WTC11 (cell line): ENCODE results near the gene RASSF3. TPM values are rescaled to one million over a fixed set of nuclear protein-coding genes. Genes with fewer than 3 reads are reported as not detected.

Experiments used
- ATAC-seq: fragments of 200-7000 bp; cut with Tn5 transposase; 2 replicates; pipeline ENCODE4 v1.10.0; 2021; ENCODE audit warnings: mild to moderate bottlenecking, moderate library complexity
- CTCF ChIA-PET: fragments of 300-600 bp; sonication (Branson Sonifier 250); formaldehyde crosslinking; loops from one replicate; lab custom pipeline; 2021; ENCODE audit warnings: antibody characterized with exemption; lab: Charles Lee
- POLR2A ChIA-PET: fragments of 350-600 bp; sonication (Branson Sonifier 250); formaldehyde crosslinking; loops from one replicate; lab custom pipeline; 2021; ENCODE audit warnings: antibody characterized with exemption; lab: Charles Lee
- DNase-seq: peaks from one replicate; pipeline ENCODE4 v3.0.0; 2021; ENCODE audit warnings: low spot score
- H3K27ac Mint-ChIP-seq: 2 replicates; pipeline ENCODE4 v1.8.0; 2021; ENCODE audit warnings: mixed read lengths
- H3K27me3 Mint-ChIP-seq: 2 replicates; pipeline ENCODE4 v1.8.0; 2021; ENCODE audit warnings: low read depth, mild to moderate bottlenecking, moderate library complexity, mixed read lengths
- H3K36me3 Mint-ChIP-seq: 2 replicates; pipeline ENCODE4 v1.8.0; 2021; ENCODE audit warnings: mixed read lengths
- H3K4me1 Mint-ChIP-seq: 2 replicates; pipeline ENCODE4 v1.8.0; 2022; ENCODE audit warnings: mixed read lengths
- H3K4me3 Mint-ChIP-seq: 2 replicates; pipeline ENCODE4 v1.8.0; 2021; ENCODE audit warnings: mild to moderate bottlenecking, moderate library complexity, mixed read lengths
- H3K9me3 Mint-ChIP-seq: 2 replicates; pipeline ENCODE4 v1.8.0; 2021; ENCODE audit warnings: mixed read lengths
- ATF1 ChIP-seq: sonication (generic); formaldehyde crosslinking; IDR thresholded peaks from 2 replicates; pipeline ENCODE4 v1.8.1; 2023; ENCODE audit warnings: mild to moderate bottlenecking, moderate library complexity, missing genetic modification reagents
- FOXJ3 ChIP-seq: sonication (generic); formaldehyde crosslinking; IDR thresholded peaks from 2 replicates; pipeline ENCODE4 v1.9.0; 2021; ENCODE audit warnings: missing genetic modification reagents, mild to moderate bottlenecking, borderline replicate concordance
- NFE2L1 ChIP-seq: sonication (generic); formaldehyde crosslinking; IDR thresholded peaks from 2 replicates; pipeline ENCODE4 v1.8.1; 2023; ENCODE audit warnings: missing genetic modification reagents
- RELA ChIP-seq: sonication (generic); formaldehyde crosslinking; IDR thresholded peaks from 2 replicates; pipeline ENCODE4 v1.8.1; 2022; ENCODE audit warnings: missing genetic modification reagents, mild to moderate bottlenecking, borderline replicate concordance
- SMAD4 ChIP-seq: sonication (generic); formaldehyde crosslinking; IDR thresholded peaks from 2 replicates; pipeline ENCODE4 v1.8.0; 2022; ENCODE audit warnings: mild to moderate bottlenecking, missing genetic modification reagents
- TEAD4 ChIP-seq: sonication (generic); formaldehyde crosslinking; IDR thresholded peaks from 2 replicates; pipeline ENCODE4 v1.8.0; 2022; ENCODE audit warnings: mild to moderate bottlenecking, missing genetic modification reagents
- ZNF138 ChIP-seq: sonication (generic); formaldehyde crosslinking; conservative IDR thresholded peaks from 2 replicates; pipeline ENCODE4 v1.8.1; 2022; ENCODE audit warnings: mild to moderate bottlenecking, moderate library complexity, missing genetic modification reagents
- ZNF232 ChIP-seq: sonication (generic); formaldehyde crosslinking; IDR thresholded peaks from 2 replicates; pipeline ENCODE4 v1.8.0; 2022; ENCODE audit warnings: mild to moderate bottlenecking, missing genetic modification reagents
- ZNF317 ChIP-seq: sonication (generic); formaldehyde crosslinking; IDR thresholded peaks from 2 replicates; pipeline ENCODE4 v1.8.1; 2023; ENCODE audit warnings: low read depth, mild to moderate bottlenecking, moderate library complexity, missing genetic modification reagents, borderline replicate concordance
- total RNA-seq: library from RNA; stranded (reverse); gene quantifications from 3 replicates; pipeline ENCODE4 v1.2.3, GENCODE V29; 2021
- TF ChIP-seq, protein P1 (sequence below): fragments of 250-450 bp; sonication (Bioruptor Pico); IDR thresholded peaks from 2 replicates; pipeline ENCODE4 v1.9.0; 2021; ENCODE audit warnings: moderate library complexity, mild to moderate bottlenecking, inconsistent platforms, borderline replicate concordance
- TF ChIP-seq, protein P2 (sequence below): sonication (generic); formaldehyde crosslinking; IDR thresholded peaks from 2 replicates; pipeline ENCODE4 v1.8.1; 2022; ENCODE audit warnings: missing genetic modification reagents, borderline replicate concordance
- TF ChIP-seq, protein P3 (sequence below): sonication (generic); formaldehyde crosslinking; IDR thresholded peaks from 2 replicates; pipeline ENCODE4 v1.8.1; 2022; ENCODE audit warnings: mild to moderate bottlenecking, moderate library complexity, missing genetic modification reagents
- TF ChIP-seq, protein P4 (sequence below): fragments of 250-450 bp; sonication (Bioruptor Pico); IDR thresholded peaks from 2 replicates; pipeline ENCODE4 v2.1.2; 2022; ENCODE audit warnings: mild to moderate bottlenecking, moderate library complexity
- TF ChIP-seq, protein P5 (sequence below): sonication (generic); formaldehyde crosslinking; IDR thresholded peaks from 2 replicates; pipeline ENCODE4 v1.8.1; 2023; ENCODE audit warnings: mild to moderate bottlenecking, missing genetic modification reagents, moderate library complexity
- TF ChIP-seq, protein P6 (sequence below): sonication (generic); formaldehyde crosslinking; IDR thresholded peaks from 2 replicates; pipeline ENCODE4 v1.8.0; 2022; ENCODE audit warnings: mild to moderate bottlenecking, missing genetic modification reagents

Gene RASSF3
- total RNA-seq, 1 experiment from 2014 or later, result 54.7 TPM

DNA sequence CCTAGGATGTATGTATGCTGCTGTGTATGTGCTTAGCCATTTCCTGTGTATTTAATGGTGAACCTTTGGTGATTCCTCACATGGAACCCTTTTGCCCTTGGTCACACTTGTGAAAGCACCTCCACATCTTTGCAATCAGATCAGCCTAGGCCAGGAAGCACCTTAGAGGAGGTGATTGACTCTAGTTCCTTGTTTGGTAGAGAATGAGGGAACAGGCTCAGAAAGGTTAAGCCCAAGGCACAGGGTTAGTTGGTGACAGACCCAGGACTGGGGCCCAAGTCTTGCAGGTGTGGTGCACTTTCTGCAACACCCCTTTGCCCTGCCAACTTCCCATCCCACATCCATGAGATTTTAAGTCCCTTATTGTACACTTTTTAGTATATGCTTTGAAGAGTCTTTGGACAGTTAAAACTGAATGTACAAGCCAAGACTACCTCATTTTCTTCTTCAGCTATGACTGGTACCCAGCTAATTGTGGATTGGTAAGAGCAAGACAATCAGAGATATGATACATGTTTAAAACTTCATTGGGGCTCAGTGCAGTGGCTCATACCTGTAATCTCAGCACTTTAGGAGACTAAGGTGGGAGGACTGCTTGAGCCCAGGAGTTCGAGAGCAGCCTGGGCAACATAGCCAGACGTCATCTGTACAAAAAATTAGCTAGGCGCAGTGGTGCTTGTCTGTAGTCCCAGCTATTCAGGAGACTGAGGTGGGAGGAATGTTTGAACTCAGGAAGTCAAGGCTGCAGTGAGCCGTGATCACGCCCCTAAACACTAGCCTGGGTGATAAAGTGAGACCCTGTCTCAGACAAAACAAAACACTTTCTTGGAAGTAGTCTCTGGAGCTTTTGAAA lies 71.1 kb downstream of the RASSF3 start:
- Mint-ChIP-seq H3K4me3 (no peak overlapping the region), H3K4me1 (peaks cover 54% of the 10 kb centered on the region), H3K36me3 (peaks cover 16% of the 10 kb centered on the region), H3K27me3 (no peaks in the 10 kb centered on the region), H3K9me3 (no peaks in the 10 kb centered on the region), H3K27ac (peak overlapping the region; percentile 47)
- DNase-seq (no peak), ATAC-seq (no peak)
- TF ChIP-seq, protein P1, sequence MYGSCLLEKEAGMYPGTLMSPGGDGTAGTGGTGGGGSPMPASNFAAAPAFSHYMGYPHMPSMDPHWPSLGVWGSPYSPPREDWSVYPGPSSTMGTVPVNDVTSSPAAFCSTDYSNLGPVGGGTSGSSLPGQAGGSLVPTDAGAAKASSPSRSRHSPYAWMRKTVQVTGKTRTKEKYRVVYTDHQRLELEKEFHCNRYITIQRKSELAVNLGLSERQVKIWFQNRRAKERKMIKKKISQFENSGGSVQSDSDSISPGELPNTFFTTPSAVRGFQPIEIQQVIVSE (CRISPR knock-in tag), result no peak
- TF ChIP-seq, protein P2, sequence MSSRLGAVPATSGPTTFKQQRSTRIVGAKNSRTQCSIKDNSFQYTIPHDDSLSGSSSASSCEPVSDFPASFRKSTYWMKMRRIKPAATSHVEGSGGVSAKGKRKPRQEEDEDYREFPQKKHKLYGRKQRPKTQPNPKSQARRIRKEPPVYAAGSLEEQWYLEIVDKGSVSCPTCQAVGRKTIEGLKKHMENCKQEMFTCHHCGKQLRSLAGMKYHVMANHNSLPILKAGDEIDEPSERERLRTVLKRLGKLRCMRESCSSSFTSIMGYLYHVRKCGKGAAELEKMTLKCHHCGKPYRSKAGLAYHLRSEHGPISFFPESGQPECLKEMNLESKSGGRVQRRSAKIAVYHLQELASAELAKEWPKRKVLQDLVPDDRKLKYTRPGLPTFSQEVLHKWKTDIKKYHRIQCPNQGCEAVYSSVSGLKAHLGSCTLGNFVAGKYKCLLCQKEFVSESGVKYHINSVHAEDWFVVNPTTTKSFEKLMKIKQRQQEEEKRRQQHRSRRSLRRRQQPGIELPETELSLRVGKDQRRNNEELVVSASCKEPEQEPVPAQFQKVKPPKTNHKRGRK, result no peak
- TF ChIP-seq, protein P3, sequence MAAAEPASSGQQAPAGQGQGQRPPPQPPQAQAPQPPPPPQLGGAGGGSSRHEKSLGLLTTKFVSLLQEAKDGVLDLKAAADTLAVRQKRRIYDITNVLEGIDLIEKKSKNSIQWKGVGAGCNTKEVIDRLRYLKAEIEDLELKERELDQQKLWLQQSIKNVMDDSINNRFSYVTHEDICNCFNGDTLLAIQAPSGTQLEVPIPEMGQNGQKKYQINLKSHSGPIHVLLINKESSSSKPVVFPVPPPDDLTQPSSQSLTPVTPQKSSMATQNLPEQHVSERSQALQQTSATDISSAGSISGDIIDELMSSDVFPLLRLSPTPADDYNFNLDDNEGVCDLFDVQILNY (CRISPR knock-in tag), result no peak
- TF ChIP-seq ZNF317 (CRISPR knock-in tag) (no peak), RELA (CRISPR knock-in tag) (no peak), FOXJ3 (CRISPR knock-in tag) (no peak), TEAD4 (CRISPR knock-in tag) (no peak), NFE2L1 (CRISPR knock-in tag) (no peak)
- CTCF ChIA-PET, result interaction anchor here (1.3 to 2.2 kb wide), 3 partner anchors 13 to 132 kb away, joined by 4 to 7 read pairs (median 7); no protein-coding TSS in a partner anchor
- POLR2A ChIA-PET, result no interaction called here

DNA sequence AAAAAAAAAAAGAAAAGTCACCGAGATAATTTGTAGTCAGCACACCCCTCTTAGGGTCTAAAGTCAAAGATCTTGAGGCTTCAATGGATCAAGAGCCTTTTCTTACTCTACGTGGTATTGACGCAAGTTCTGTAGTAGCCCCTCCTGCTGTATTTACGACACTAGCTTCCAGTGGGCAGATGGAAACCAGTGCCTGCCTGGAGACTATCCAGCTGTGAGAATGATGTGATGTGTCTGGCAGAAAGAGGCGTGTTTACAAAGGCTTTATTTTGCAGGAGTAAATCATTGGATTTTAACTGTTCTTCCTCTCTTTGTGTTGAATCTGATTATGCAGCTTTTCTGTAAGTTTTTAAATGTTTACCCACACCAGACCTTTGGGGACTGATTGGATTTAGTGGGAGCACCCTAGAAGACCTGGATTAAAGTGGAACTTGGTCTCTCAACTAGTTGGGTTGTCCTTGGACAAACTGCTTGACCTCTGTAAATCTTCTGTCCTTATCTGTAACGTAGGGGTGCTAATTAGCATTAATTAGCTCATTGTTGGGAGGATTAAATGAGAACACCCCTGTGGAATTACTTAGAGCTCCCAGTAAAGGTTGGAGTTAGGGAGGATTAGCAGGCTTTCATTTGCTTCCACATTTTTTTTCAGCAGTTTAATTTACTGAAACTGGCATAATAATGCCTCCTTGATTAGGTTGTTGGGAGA lies 72.4 kb downstream of the RASSF3 start:
- no peak for TF ChIP-seq ZNF138 (CRISPR knock-in tag)
- TF ChIP-seq, protein P4, sequence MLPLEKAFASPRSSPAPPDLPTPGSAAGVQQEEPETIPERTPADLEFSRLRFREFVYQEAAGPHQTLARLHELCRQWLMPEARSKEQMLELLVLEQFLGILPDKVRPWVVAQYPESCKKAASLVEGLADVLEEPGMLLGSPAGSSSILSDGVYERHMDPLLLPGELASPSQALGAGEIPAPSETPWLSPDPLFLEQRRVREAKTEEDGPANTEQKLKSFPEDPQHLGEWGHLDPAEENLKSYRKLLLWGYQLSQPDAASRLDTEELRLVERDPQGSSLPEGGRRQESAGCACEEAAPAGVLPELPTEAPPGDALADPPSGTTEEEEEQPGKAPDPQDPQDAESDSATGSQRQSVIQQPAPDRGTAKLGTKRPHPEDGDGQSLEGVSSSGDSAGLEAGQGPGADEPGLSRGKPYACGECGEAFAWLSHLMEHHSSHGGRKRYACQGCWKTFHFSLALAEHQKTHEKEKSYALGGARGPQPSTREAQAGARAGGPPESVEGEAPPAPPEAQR, result no peak
- TF ChIP-seq, protein P5, sequence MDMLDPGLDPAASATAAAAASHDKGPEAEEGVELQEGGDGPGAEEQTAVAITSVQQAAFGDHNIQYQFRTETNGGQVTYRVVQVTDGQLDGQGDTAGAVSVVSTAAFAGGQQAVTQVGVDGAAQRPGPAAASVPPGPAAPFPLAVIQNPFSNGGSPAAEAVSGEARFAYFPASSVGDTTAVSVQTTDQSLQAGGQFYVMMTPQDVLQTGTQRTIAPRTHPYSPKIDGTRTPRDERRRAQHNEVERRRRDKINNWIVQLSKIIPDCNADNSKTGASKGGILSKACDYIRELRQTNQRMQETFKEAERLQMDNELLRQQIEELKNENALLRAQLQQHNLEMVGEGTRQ (CRISPR knock-in tag), result no peak
- no peak for TF ChIP-seq ZNF232 (CRISPR knock-in tag)
- TF ChIP-seq, protein P6, sequence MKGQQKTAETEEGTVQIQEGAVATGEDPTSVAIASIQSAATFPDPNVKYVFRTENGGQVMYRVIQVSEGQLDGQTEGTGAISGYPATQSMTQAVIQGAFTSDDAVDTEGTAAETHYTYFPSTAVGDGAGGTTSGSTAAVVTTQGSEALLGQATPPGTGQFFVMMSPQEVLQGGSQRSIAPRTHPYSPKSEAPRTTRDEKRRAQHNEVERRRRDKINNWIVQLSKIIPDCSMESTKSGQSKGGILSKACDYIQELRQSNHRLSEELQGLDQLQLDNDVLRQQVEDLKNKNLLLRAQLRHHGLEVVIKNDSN (CRISPR knock-in tag), result no peak
- no peak for TF ChIP-seq SMAD4 (CRISPR knock-in tag)
- no peak for TF ChIP-seq ATF1
- TF ChIP-seq, all 79 proteins: peak for 0
- peak; percentile 81 for ATAC-seq
- no peak for DNase-seq
- ChIA-PET CTCF (interaction anchor here (1.0 to 2.2 kb wide), 5 partner anchors 12 to 133 kb away, joined by 3 to 7 read pairs (median 4); no protein-coding TSS in a partner anchor), POLR2A (interaction anchor here (1.0 kb wide), 1 partner anchor 8 kb away, joined by 3 read pairs; no protein-coding TSS in a partner anchor)
- peak overlapping the region; percentile 95 for H3K27ac Mint-ChIP-seq
- no peaks in the 10 kb centered on the region for H3K9me3 Mint-ChIP-seq
- H3K4me3 Mint-ChIP-seq, result no peak overlapping the region; the same call in 1 of the 2 replicates
- H3K4me1 Mint-ChIP-seq, result peaks cover 48% of the 10 kb centered on the region
- no peaks in the 10 kb centered on the region for H3K27me3 Mint-ChIP-seq
- peaks cover 24% of the 10 kb centered on the region for H3K36me3 Mint-ChIP-seq
